IMR-90 (cell line): ENCODE results near the gene ZNF526. TPM values are rescaled to one million over a fixed set of nuclear protein-coding genes. Genes with fewer than 3 reads are reported as not detected.

ENCODE experiments used
- ATAC-seq: fragments of 200-7000 bp; cut with Tn5 transposase; 2 replicates; pipeline ENCODE4 v1.9.1; 2020; ENCODE audit warnings: low read depth, mild to moderate bottlenecking, moderate library complexity
- BruUV-seq: library from RNA; stranded (reverse); fragments of 400-500 nt; replicated peaks from 2 replicates; lab custom pipeline; 2021; lab: Mats Ljungman, UMichigan
- CTCF ChIA-PET: fragments of 300-600 bp; formaldehyde crosslinking; extraction: SDS; loops from one replicate; lab custom pipeline; 2021; ENCODE audit warnings: antibody characterized with exemption; lab: Yijun Ruan, JAX
- POLR2A ChIA-PET: fragments of 300-600 bp; sonication (Branson Sonifier 250); formaldehyde crosslinking; loops from one replicate; lab custom pipeline; 2022; ENCODE audit warnings: antibody characterized with exemption; ENCODE audit not compliant: unreplicated experiment; lab: Charles Lee
- DNase-seq: peaks from one replicate; pipeline ENCODE4 v3.0.0; 2013
- H2AFZ ChIP-seq: replicated peaks from 2 replicates; pipeline ENCODE3; 2013; ENCODE audit warnings: low read length, mild to moderate bottlenecking; ENCODE audit not compliant: poor library complexity
- H2AK5ac ChIP-seq: 2 replicates; pipeline ENCODE4 v1.6.1; 2013; ENCODE audit warnings: low read depth, low read length, inconsistent platforms
- H2AK9ac ChIP-seq: replicated peaks from 2 replicates; pipeline ENCODE3; 2013; ENCODE audit warnings: mild to moderate bottlenecking, low read depth, low read length, moderate library complexity; ENCODE audit not compliant: poor library complexity
- H2BK120ac ChIP-seq: 2 replicates; pipeline ENCODE4 v1.6.1; 2013; ENCODE audit warnings: low read depth, low read length, inconsistent platforms
- H2BK15ac ChIP-seq: 3 replicates; pipeline ENCODE4 v1.6.1; 2013; ENCODE audit warnings: low read depth, low read length, inconsistent platforms
- H2BK20ac ChIP-seq: 2 replicates; pipeline ENCODE4 v1.6.1; 2013; ENCODE audit warnings: low read depth, mild to moderate bottlenecking, inconsistent platforms, low read length, moderate library complexity
- H2BK5ac ChIP-seq: 2 replicates; pipeline ENCODE4 v1.6.1; 2013; ENCODE audit warnings: mild to moderate bottlenecking, low read depth, low read length, inconsistent platforms; ENCODE audit not compliant: poor library complexity, severe bottlenecking
- H3K14ac ChIP-seq: replicated peaks from 2 replicates; pipeline ENCODE4 v1.6.1; 2013; ENCODE audit warnings: low read depth, low read length, inconsistent platforms
- H3K18ac ChIP-seq: 2 replicates; pipeline ENCODE4 v1.6.1; 2013; ENCODE audit warnings: low read depth, low read length, control low read depth
- H3K23ac ChIP-seq: 2 replicates; pipeline ENCODE4 v1.6.1; 2013; ENCODE audit warnings: low read depth, low read length, inconsistent platforms
- H3K27ac ChIP-seq: 2 replicates; pipeline ENCODE4 v1.5.1; 2013; ENCODE audit warnings: mild to moderate bottlenecking, control low read depth, low read length; ENCODE audit not compliant: insufficient read depth
- H3K27me3 ChIP-seq: 2 replicates; pipeline ENCODE4 v1.6.1; 2013; ENCODE audit warnings: low read length; ENCODE audit not compliant: control insufficient read depth, insufficient read depth
- H3K36me3 ChIP-seq: 2 replicates; pipeline ENCODE4 v1.6.1; 2013; ENCODE audit warnings: low read length, mixed read lengths; ENCODE audit not compliant: control insufficient read depth, insufficient read depth
- H3K4ac ChIP-seq: 2 replicates; pipeline ENCODE4 v1.6.1; 2013; ENCODE audit warnings: low read depth, low read length, inconsistent platforms
- H3K4me1 ChIP-seq: 2 replicates; pipeline ENCODE4 v1.6.1; 2013; ENCODE audit warnings: low read length, mixed read lengths; ENCODE audit not compliant: control insufficient read depth, insufficient read depth
- H3K4me2 ChIP-seq: 2 replicates; pipeline ENCODE4 v1.6.1; 2013; ENCODE audit warnings: low read depth, mild to moderate bottlenecking, control low read depth, low read length, moderate library complexity
- H3K4me3 ChIP-seq: 2 replicates; pipeline ENCODE4 v1.5.1; 2013; ENCODE audit warnings: low read depth, mild to moderate bottlenecking, control low read depth, low read length, moderate library complexity; ENCODE audit not compliant: insufficient read depth
- H3K56ac ChIP-seq: 2 replicates; pipeline ENCODE4 v1.6.1; 2013; ENCODE audit warnings: low read length, inconsistent platforms; ENCODE audit not compliant: insufficient read depth; ENCODE audit errors: extremely low read depth
- H3K79me1 ChIP-seq, 2 experiments: 2 replicates each; pipeline ENCODE4 v1.6.1; 2013; ENCODE audit warnings: low read length in 2 of 2, inconsistent platforms in 1 of 2, low read depth in 1 of 2
- H3K9ac ChIP-seq: 2 replicates; pipeline ENCODE4 v1.6.1; 2013; ENCODE audit warnings: low read depth, low read length, control low read depth
- H3K9me1 ChIP-seq: 2 replicates; pipeline ENCODE4 v1.6.1; 2013; ENCODE audit warnings: low read length, inconsistent platforms; ENCODE audit not compliant: insufficient read depth
- H3K9me3 ChIP-seq: 2 replicates; pipeline ENCODE4 v1.6.1; 2013; ENCODE audit warnings: low read length; ENCODE audit not compliant: control insufficient read depth, insufficient read depth
- H4K20me1 ChIP-seq: 2 replicates; pipeline ENCODE4 v1.6.1; 2013; ENCODE audit warnings: low read length, inconsistent platforms; ENCODE audit not compliant: insufficient read depth
- H4K5ac ChIP-seq: 2 replicates; pipeline ENCODE4 v1.6.1; 2013; ENCODE audit warnings: mild to moderate bottlenecking, low read depth, low read length, control low read depth
- H4K8ac ChIP-seq, 2 experiments: 2 replicates each; pipeline ENCODE4 v1.6.1; 2013; ENCODE audit warnings: low read depth in 2 of 2, low read length in 2 of 2, control low read depth in 1 of 2, inconsistent platforms in 1 of 2
- H4K91ac ChIP-seq: 2 replicates; pipeline ENCODE4 v1.6.1; 2013; ENCODE audit warnings: low read depth, low read length, inconsistent platforms; ENCODE audit not compliant: insufficient read depth
- BHLHE40 ChIP-seq: fragments of 150-350 bp; IDR thresholded peaks from 2 replicates; pipeline ENCODE4 v1.6.1; 2016; ENCODE audit warnings: mild to moderate bottlenecking, low read depth, low read length
- CEBPB ChIP-seq: IDR thresholded peaks from 2 replicates; pipeline ENCODE4 v1.6.1; 2012; ENCODE audit warnings: low read depth, low read length, improper control_type of control experiment
- CHD1 ChIP-seq: IDR thresholded peaks from 2 replicates; pipeline ENCODE4 v1.6.1; 2012; ENCODE audit warnings: low read depth, low read length, improper control_type of control experiment
- FOS ChIP-seq: fragments of 150-350 bp; IDR thresholded peaks from 2 replicates; pipeline ENCODE4 v1.6.1; 2016; ENCODE audit warnings: low read depth, low read length
- MAZ ChIP-seq: IDR thresholded peaks from 2 replicates; pipeline ENCODE4 v1.6.1; 2012; ENCODE audit warnings: low read depth, mild to moderate bottlenecking, low read length, improper control_type of control experiment, moderate library complexity, borderline replicate concordance
- MXI1 ChIP-seq: IDR thresholded peaks from 2 replicates; pipeline ENCODE4 v1.6.1; 2012; ENCODE audit warnings: low read depth, mild to moderate bottlenecking, low read length, moderate library complexity, borderline replicate concordance
- POLR2A ChIP-seq: IDR thresholded peaks from 2 replicates; pipeline ENCODE4 v1.6.1; 2012; ENCODE audit warnings: mild to moderate bottlenecking, low read depth, low read length
- RAD21 ChIP-seq: IDR thresholded peaks from 2 replicates; pipeline ENCODE4 v1.6.1; 2012; ENCODE audit warnings: low read length, improper control_type of control experiment
- RFX5 ChIP-seq: IDR thresholded peaks from 2 replicates; pipeline ENCODE4 v1.8.0; 2012; ENCODE audit warnings: low read depth, mild to moderate bottlenecking, low read length, moderate library complexity
- SMC3 ChIP-seq: fragments of 150-350 bp; IDR thresholded peaks from 2 replicates; pipeline ENCODE4 v1.6.1; 2016; ENCODE audit warnings: low read depth, mild to moderate bottlenecking, antibody characterized with exemption, low read length, moderate library complexity
- WGBS, 2 experiments: methylation state at CpG; one replicate each; pipeline versions ENCODE4 v1.1.5 to v1.1.7; 2013; ENCODE audit warnings: missing lambda C conversion rate in 2 of 2; ENCODE audit not compliant: insufficient read length in 1 of 2; ENCODE audit errors: extremely low coverage in 2 of 2; 5-methylcytosine and 5-hydroxymethylcytosine counted together
- dilution Hi-C: fragments of 300-500 bp; cut with HindIII; formaldehyde crosslinking; loops from one replicate; pipeline ENCODE4 v1.14.3; 2018; ENCODE audit warnings: low sequenced_read_pairs; ENCODE audit not compliant: unreplicated experiment
- in situ Hi-C: fragments of 300-500 bp; cut with MboI; formaldehyde crosslinking; loops from 3 replicates; pipeline ENCODE4 v1.14.3; 2019; ENCODE audit warnings: low sequenced_read_pairs, inconsistent platforms, mixed read lengths
- intact Hi-C: fragments of 100-400 bp; cut with micrococcal nuclease; formaldehyde crosslinking; loops from 2 replicates; pipeline ENCODE4 v1.10.0; 2022
- polyA plus RNA-seq, 3 experiments: library from polyadenylated mRNA; depleted of rRNA; stranded (reverse); fragments of >200 nt; gene quantifications; 2 replicates each; pipeline ENCODE4 v1.2.3, GENCODE V29; 2012; ENCODE audit warnings: low replicate concordance in 1 of 3
- total RNA-seq: library from RNA; depleted of rRNA; stranded (reverse); fragments of >200 nt; gene quantifications from 2 replicates; pipeline ENCODE4 v1.2.3, GENCODE V29; 2012
- TF ChIP-seq, protein P1 (sequence below): fragments of 150-350 bp; IDR thresholded peaks from 2 replicates; pipeline ENCODE4 v1.6.1; 2017; ENCODE audit warnings: mild to moderate bottlenecking, antibody characterized with exemption, low read length, low read depth
- TF ChIP-seq, protein P2 (sequence below): conservative IDR thresholded peaks from 2 replicates; pipeline ENCODE4 v1.5.1; 2012; ENCODE audit warnings: mild to moderate bottlenecking, low read depth, low read length, improper control_type of control experiment
- TF ChIP-seq, protein P3 (sequence below): fragments of 150-350 bp; IDR thresholded peaks from 2 replicates; pipeline ENCODE4 v1.6.1; 2016; ENCODE audit warnings: low read depth, mild to moderate bottlenecking, low read length, moderate library complexity, borderline replicate concordance

The ZNF526 gene
- total and polyA plus RNA-seq, 2 of the 4 experiments (the other 2 are of a cell fraction): 7.3 to 13.6 TPM

DNA sequence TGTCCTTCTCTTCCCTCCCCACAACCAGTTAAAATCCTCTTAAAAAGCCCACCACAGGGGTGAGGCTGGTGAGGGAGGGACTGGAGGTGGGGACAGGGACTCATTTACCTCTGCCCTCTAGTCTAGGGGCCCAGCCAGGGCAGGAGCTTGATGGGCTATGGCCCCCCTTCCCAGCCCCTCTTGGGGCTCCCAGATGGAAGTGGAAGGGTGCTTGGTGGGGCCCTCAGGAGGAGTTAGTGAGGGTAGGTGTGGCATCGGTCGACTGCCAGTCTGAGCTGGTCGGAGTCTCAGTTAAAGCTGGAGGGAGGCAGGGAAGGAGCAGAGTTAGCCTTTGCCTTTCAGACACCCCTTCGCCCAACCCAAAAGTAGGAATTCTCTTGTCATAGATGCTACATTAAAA lies 10.5 kb downstream of the ZNF526 start:
- Histone ChIP-seq H2AFZ (no peak overlapping the region), H3K4me3 (no peak overlapping the region), H3K36me3 (peaks cover 79% of the 10 kb centered on the region), H3K4me1 (no peaks in the 10 kb centered on the region), H3K79me1 (peaks cover 38 to 82% of the 10 kb centered on the region in 2 experiments), H3K4me2 (no peak overlapping the region), H3K56ac (no peak overlapping the region), H3K18ac (no peak overlapping the region), H3K9me3 (no peaks in the 10 kb centered on the region), H3K4ac (no peak overlapping the region), H3K23ac (no peak overlapping the region), H2AK9ac (no peak overlapping the region), H3K14ac (no peak overlapping the region), H2BK5ac (no peak overlapping the region), H2AK5ac (no peak overlapping the region), H2BK120ac (no peak overlapping the region), H4K91ac (no peak overlapping the region), H2BK15ac (no peak overlapping the region), H4K8ac (no peak overlapping the region), H3K9me1 (peaks cover 14% of the 10 kb centered on the region; the same call in 1 of the 2 replicates), H3K9ac (no peak overlapping the region), H3K27ac (no peak overlapping the region), H3K27me3 (no peaks in the 10 kb centered on the region), H4K5ac (no peak overlapping the region), H2BK20ac (no peak overlapping the region), H4K20me1 (peaks cover 86% of the 10 kb centered on the region)
- intact Hi-C loops (no loop called here), dilution Hi-C loops (no loop called here), in situ Hi-C loops (no loop called here)
- WGBS, 2 experiments: no CpG with 5 or more reads among the region's 4 CpGs
- no peak for TF ChIP-seq MAZ
- TF ChIP-seq CHD1: no peak
- TF ChIP-seq CEBPB: no peak
- TF ChIP-seq RAD21: no peak
- TF ChIP-seq, protein P1, sequence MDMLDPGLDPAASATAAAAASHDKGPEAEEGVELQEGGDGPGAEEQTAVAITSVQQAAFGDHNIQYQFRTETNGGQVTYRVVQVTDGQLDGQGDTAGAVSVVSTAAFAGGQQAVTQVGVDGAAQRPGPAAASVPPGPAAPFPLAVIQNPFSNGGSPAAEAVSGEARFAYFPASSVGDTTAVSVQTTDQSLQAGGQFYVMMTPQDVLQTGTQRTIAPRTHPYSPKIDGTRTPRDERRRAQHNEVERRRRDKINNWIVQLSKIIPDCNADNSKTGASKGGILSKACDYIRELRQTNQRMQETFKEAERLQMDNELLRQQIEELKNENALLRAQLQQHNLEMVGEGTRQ: no peak
- no peak for TF ChIP-seq BHLHE40
- TF ChIP-seq FOS: no peak
- TF ChIP-seq RFX5: no peak
- TF ChIP-seq, protein P2, sequence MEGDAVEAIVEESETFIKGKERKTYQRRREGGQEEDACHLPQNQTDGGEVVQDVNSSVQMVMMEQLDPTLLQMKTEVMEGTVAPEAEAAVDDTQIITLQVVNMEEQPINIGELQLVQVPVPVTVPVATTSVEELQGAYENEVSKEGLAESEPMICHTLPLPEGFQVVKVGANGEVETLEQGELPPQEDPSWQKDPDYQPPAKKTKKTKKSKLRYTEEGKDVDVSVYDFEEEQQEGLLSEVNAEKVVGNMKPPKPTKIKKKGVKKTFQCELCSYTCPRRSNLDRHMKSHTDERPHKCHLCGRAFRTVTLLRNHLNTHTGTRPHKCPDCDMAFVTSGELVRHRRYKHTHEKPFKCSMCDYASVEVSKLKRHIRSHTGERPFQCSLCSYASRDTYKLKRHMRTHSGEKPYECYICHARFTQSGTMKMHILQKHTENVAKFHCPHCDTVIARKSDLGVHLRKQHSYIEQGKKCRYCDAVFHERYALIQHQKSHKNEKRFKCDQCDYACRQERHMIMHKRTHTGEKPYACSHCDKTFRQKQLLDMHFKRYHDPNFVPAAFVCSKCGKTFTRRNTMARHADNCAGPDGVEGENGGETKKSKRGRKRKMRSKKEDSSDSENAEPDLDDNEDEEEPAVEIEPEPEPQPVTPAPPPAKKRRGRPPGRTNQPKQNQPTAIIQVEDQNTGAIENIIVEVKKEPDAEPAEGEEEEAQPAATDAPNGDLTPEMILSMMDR: no peak
- no peak for TF ChIP-seq SMC3
- TF ChIP-seq, protein P3, sequence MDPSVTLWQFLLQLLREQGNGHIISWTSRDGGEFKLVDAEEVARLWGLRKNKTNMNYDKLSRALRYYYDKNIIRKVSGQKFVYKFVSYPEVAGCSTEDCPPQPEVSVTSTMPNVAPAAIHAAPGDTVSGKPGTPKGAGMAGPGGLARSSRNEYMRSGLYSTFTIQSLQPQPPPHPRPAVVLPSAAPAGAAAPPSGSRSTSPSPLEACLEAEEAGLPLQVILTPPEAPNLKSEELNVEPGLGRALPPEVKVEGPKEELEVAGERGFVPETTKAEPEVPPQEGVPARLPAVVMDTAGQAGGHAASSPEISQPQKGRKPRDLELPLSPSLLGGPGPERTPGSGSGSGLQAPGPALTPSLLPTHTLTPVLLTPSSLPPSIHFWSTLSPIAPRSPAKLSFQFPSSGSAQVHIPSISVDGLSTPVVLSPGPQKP: no peak
- TF ChIP-seq POLR2A: no peak
- TF ChIP-seq MXI1: no peak
- ATAC-seq: no peak
- ChIA-PET CTCF (no interaction called here), POLR2A (no interaction called here)
- BruUV-seq: no TSS peak
- DNase-seq: no peak
